Measurements from ENCODE around the gene CDK5RAP1. TPM values are rescaled to one million over a fixed set of nuclear protein-coding genes. Genes with fewer than 3 reads are reported as not detected.

Gene CDK5RAP1
- total and polyA plus RNA-seq, 3 experiments from 2014 or later: 33.5 to 46.4 (median 41.6) TPM

DNA sequence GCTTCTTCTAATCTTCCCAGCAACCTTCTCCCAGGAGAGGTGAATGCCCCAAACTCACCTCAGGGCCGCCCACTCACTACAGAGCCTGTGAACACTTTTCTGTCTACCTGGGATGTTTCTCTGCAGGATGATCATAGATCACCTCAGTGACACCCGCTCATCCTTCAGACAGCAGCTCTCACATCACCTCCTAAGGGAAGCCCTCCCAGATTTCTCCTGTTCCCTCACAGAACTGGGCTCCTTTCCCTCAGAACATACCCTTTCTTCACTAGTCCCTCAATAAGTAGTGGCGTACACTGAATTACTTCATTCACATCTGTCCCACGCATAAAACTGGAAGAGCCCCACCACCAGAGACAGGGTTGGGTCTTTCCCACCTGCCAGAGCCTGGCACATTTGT, 57.8 kb downstream of the CDK5RAP1 start:
- H3K4me3 Mint-ChIP-seq: no peak overlapping the region
- no peak for DNase-seq
- H3K9me3 Mint-ChIP-seq: no peaks in the 10 kb centered on the region
- peaks cover 0 to 4% of the 10 kb centered on the region in 2 donors for H3K27me3 Mint-ChIP-seq
- POLR2A ChIA-PET: interaction anchor here (0.7 kb wide), 1 partner anchor 26 kb away, joined by 4 read pairs; no protein-coding TSS in a partner anchor
- H3K27me3 ChIP-seq (ENCODE audit: insufficient read depth, low read length, poor library complexity, severe bottlenecking): no peaks in the 10 kb centered on the region
- peaks cover 0 to 6% (median 0%) of the 10 kb centered on the region in 3 donors for H3K36me3 Mint-ChIP-seq
- no peak overlapping the region for H3K27ac ChIP-seq (ENCODE audit: low read depth, low read length)
- no peaks in the 10 kb centered on the region for H3K4me1 ChIP-seq (ENCODE audit: insufficient read depth, low read length)
- H3K4me1 Mint-ChIP-seq: no peaks in the 10 kb centered on the region
- peak overlapping the region in 2 of 8 donors; percentile 21 to 73 for H3K27ac Mint-ChIP-seq
- no peaks in the 10 kb centered on the region for H3K36me3 ChIP-seq (ENCODE audit: insufficient read depth, low read length)
- no peak overlapping the region for H3K4me3 ChIP-seq (ENCODE audit: low read length)
- CTCF ChIA-PET: no interaction called here
- no peaks in the 10 kb centered on the region for H3K9me3 ChIP-seq (ENCODE audit: low read length)

DNA sequence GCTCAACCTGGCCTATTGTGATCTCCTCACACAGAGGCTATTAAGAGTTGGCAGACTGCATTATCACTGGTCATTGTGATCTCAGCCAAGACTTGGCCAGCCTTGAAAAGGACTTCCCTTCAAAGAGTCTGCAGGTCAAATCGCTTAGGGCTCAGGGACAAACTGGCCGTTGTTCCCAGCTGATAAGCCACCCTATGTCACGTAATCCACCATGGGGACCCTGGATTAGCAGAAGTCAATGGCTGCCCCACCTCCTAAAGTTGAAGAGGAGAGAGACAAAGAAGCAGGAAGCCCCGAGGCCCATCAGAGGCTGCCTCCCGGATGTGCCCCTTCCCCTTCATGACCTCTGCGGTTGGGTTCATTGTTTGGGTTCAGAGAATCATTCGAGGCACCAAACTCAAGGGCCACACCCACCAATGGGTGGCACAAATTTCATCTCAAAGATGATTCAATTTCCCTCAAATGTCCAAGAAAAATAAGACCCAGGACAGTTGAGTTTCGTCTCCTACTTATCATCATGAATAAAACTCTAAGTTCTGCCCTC, 61.7 kb downstream of the CDK5RAP1 start:
- Mint-ChIP-seq H3K27me3 (peaks cover 0 to 8% of the 10 kb centered on the region in 2 donors), H3K36me3 (no peaks in the 10 kb centered on the region)
- CTCF ChIA-PET: no interaction called here

DNA sequence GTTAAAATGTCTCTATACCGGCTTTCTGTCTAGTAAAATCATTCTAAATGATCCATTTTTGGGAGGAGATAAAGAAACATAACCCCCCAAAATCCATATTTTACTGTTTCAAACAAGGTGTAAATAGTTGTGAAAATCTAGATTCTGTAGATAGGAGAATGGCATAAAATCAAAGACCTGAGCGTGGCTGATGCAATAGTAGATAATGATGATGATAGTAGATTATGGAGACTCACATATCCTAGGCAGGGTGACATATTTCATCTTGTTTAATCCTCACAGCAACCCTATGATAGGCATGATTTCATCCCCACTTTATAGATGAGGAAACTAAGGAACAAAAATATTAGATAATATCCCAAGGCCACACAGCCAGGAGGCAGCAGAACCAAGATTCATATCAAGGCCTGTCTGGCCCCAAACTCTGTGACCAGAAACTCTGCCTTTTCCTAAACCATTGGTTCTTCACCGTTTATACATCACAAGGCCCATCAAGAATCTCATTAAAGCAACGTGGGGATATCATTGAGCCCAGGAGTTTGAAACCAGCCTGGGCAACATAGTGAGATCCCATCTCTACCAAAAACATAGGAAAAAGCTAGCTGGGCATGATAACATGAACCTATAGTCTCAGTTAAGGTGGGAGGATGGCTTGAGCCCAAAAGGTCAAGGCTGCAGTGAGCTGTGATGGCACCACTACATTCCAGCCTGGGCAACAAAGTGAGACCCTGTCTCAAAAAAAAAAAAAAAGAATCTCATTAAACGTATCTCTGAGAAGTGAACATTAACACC, 62.7 kb downstream of the CDK5RAP1 start:
- Histone ChIP-seq H3K4me3 (ENCODE audit: low read length) (no peak overlapping the region), H3K36me3 (ENCODE audit: insufficient read depth, low read length) (no peaks in the 10 kb centered on the region), H3K27me3 (ENCODE audit: insufficient read depth, low read length, poor library complexity, severe bottlenecking) (no peaks in the 10 kb centered on the region), H3K27ac (ENCODE audit: low read depth, low read length) (no peak overlapping the region), H3K9me3 (ENCODE audit: low read length) (no peaks in the 10 kb centered on the region), H3K4me1 (ENCODE audit: insufficient read depth, low read length) (no peaks in the 10 kb centered on the region)
- H3K36me3 Mint-ChIP-seq: no peaks in the 10 kb centered on the region
- no peak for DNase-seq
- no peaks in the 10 kb centered on the region for H3K4me1 Mint-ChIP-seq
- CTCF ChIA-PET: no interaction called here
- H3K4me3 Mint-ChIP-seq: no peak overlapping the region
- H3K27me3 Mint-ChIP-seq: peaks cover 0 to 8% of the 10 kb centered on the region in 2 donors
- POLR2A ChIA-PET: no interaction called here
- peaks cover 0 to 1% (median 0%) of the 10 kb centered on the region in 5 donors for H3K9me3 Mint-ChIP-seq
- H3K27ac Mint-ChIP-seq: no peak overlapping the region

More for the DNA sequence above, 61.7 kb downstream of the CDK5RAP1 start:
- POLR2A ChIA-PET: no interaction called here
- peak overlapping the region in 1 of 8 donors; percentile 63 for H3K27ac Mint-ChIP-seq
- no peak for DNase-seq
- H3K4me3 Mint-ChIP-seq: no peak overlapping the region
- no peaks in the 10 kb centered on the region for H3K9me3 Mint-ChIP-seq
- no peaks in the 10 kb centered on the region for H3K9me3 ChIP-seq (ENCODE audit: low read length)
- no peaks in the 10 kb centered on the region for H3K27me3 ChIP-seq (ENCODE audit: insufficient read depth, low read length, poor library complexity, severe bottlenecking)
- H3K36me3 ChIP-seq (ENCODE audit: insufficient read depth, low read length): no peaks in the 10 kb centered on the region
- H3K4me1 ChIP-seq (ENCODE audit: insufficient read depth, low read length): no peaks in the 10 kb centered on the region
- no peak overlapping the region for H3K4me3 ChIP-seq (ENCODE audit: low read length)
- H3K4me1 Mint-ChIP-seq: no peaks in the 10 kb centered on the region
- no peak overlapping the region for H3K27ac ChIP-seq (ENCODE audit: low read depth, low read length)

DNA sequence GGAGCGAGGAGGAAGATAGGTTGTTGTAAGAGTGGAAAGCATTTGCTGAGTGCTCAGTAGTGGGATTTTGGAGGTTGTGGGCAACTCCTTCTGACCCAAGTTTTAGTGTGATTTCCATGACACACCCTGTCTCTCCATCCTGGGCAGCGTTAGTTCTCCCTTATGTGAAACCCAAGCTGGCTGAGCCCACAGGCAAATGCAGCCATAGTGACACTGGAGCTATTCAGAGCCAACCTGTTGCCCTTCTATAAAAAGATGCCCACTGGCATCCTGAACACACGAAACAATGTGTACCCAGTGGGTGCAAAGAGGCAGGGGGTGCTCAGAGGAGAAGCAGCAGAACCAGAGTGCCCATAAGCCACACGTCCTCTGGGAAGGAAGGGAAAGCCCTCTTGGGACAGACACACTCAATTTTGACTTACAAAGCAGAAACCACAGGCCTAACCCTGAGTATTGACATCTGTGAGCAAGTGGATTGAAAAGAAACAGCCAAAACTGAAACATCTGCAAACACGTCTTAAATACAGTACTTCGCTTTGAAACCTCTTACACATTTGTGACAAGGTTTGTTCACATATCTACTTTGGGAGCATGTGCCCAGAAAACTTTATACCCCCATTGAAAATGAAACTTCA, 63.7 kb downstream of the CDK5RAP1 start:
- Histone ChIP-seq H3K9me3 (ENCODE audit: low read length) (no peaks in the 10 kb centered on the region), H3K27me3 (ENCODE audit: insufficient read depth, low read length, poor library complexity, severe bottlenecking) (no peaks in the 10 kb centered on the region), H3K4me3 (ENCODE audit: low read length) (no peak overlapping the region), H3K27ac (ENCODE audit: low read depth, low read length) (no peak overlapping the region), H3K4me1 (ENCODE audit: insufficient read depth, low read length) (no peaks in the 10 kb centered on the region), H3K36me3 (ENCODE audit: insufficient read depth, low read length) (no peaks in the 10 kb centered on the region)
- ChIA-PET CTCF (no interaction called here), POLR2A (no interaction called here)
- H3K9me3 Mint-ChIP-seq: peaks cover 0 to 1% (median 0%) of the 10 kb centered on the region in 5 donors
- peaks cover 0 to 8% of the 10 kb centered on the region in 2 donors for H3K27me3 Mint-ChIP-seq
- H3K36me3 Mint-ChIP-seq: no peaks in the 10 kb centered on the region
- H3K4me3 Mint-ChIP-seq: no peak overlapping the region
- no peak for DNase-seq
- H3K4me1 Mint-ChIP-seq: peaks cover 0 to under 1% (median 0%) of the 10 kb centered on the region in 3 donors
- peak overlapping the region in 1 of 8 donors; percentile 47 for H3K27ac Mint-ChIP-seq

DNA sequence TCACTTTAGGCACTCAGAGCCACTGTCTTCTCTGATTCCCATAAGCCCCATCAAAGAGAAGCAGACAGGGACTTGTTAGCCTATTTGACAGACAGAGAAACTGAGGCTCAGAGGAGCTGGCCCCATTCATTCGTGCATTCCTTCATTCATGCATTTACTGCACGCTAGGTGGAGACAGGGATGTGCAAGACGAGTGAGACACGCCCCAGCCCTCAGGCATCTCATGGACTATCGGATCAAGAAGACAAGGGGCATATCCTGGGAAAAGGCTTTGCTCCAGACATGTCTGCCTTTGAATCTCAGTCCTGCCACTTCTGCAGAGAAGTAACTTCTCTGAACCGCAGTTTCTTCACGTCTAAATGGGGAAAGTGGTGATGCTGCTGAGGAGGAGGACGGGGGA, 64.2 kb downstream of the CDK5RAP1 start:
- Mint-ChIP-seq H3K9me3 (peaks cover 0 to 1% (median 0%) of the 10 kb centered on the region in 5 donors), H3K27me3 (peaks cover 0 to 8% of the 10 kb centered on the region in 2 donors), H3K36me3 (no peaks in the 10 kb centered on the region), H3K4me3 (no peak overlapping the region), H3K27ac (no peak overlapping the region), H3K4me1 (peaks cover 0 to 2% (median 0%) of the 10 kb centered on the region in 3 donors)
- DNase-seq: no peak
- no peaks in the 10 kb centered on the region for H3K4me1 ChIP-seq (ENCODE audit: insufficient read depth, low read length)
- H3K36me3 ChIP-seq (ENCODE audit: insufficient read depth, low read length): no peaks in the 10 kb centered on the region
- ChIA-PET CTCF (no interaction called here), POLR2A (no interaction called here)
- no peaks in the 10 kb centered on the region for H3K27me3 ChIP-seq (ENCODE audit: insufficient read depth, low read length, poor library complexity, severe bottlenecking)
- H3K27ac ChIP-seq (ENCODE audit: low read depth, low read length): no peak overlapping the region
- no peaks in the 10 kb centered on the region for H3K9me3 ChIP-seq (ENCODE audit: low read length)
- no peak overlapping the region for H3K4me3 ChIP-seq (ENCODE audit: low read length)

DNA sequence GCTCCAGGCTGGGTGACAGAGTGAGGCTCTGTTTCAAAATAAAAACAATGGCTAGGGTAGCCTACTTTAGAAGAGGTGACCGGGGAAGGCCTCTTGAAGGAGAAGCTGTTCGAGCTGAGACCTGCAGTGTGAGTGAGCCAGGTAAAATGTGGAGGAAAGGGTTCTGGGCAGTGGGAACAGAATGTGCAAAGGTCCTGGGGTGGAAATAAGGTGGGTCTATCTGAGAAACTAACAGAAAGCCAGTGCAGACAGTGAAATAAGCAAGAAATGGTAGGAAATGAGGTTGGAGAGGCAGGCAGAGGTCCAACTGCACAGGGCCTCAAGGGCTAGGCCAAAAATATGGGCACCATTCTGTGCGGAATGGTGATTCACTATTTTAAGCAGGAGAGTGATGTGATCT, 64.9 kb downstream of the CDK5RAP1 start:
- CTCF ChIA-PET: no interaction called here
- peak overlapping the region in 1 of 7 donors; percentile 44 for H3K4me3 Mint-ChIP-seq

DNA sequence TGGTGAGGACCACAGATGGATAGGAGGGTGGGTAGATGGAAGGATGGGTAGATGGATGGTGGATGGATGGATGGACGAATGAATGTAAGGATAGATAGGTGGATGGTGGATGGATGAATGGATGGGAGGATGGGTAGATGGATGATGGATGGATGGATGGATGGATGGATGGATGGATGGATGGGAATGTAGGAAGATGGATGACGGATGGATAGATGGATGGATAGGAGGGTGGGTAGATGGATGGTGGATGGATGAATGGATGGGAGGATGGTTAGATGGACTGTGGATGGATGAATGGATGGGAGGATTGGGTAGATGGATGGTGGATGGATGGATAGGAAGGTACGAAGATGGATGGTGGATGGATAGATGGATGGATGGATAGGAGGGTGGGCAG, 67.2 kb downstream of the CDK5RAP1 start:
- CTCF ChIA-PET: no interaction called here
- POLR2A ChIA-PET: no interaction called here
- no peak for DNase-seq
- no peak overlapping the region for H3K4me3 Mint-ChIP-seq
- H3K36me3 Mint-ChIP-seq: no peaks in the 10 kb centered on the region
- peak overlapping the region in 2 of 8 donors; percentile 56 to 76 for H3K27ac Mint-ChIP-seq
- H3K36me3 ChIP-seq (ENCODE audit: insufficient read depth, low read length): no peaks in the 10 kb centered on the region
- peaks cover 0 to 2% (median 0%) of the 10 kb centered on the region in 3 donors for H3K4me1 Mint-ChIP-seq
- no peaks in the 10 kb centered on the region for H3K27me3 ChIP-seq (ENCODE audit: insufficient read depth, low read length, poor library complexity, severe bottlenecking)
- H3K27ac ChIP-seq (ENCODE audit: low read depth, low read length): no peak overlapping the region
- H3K9me3 Mint-ChIP-seq: peaks cover 0 to 1% (median 0%) of the 10 kb centered on the region in 5 donors
- H3K27me3 Mint-ChIP-seq: peaks cover 3 to 7% of the 10 kb centered on the region in 2 donors
- no peaks in the 10 kb centered on the region for H3K4me1 ChIP-seq (ENCODE audit: insufficient read depth, low read length)
- no peak overlapping the region for H3K4me3 ChIP-seq (ENCODE audit: low read length)
- no peaks in the 10 kb centered on the region for H3K9me3 ChIP-seq (ENCODE audit: low read length)

More for the DNA sequence above, 64.9 kb downstream of the CDK5RAP1 start:
- H3K27me3 Mint-ChIP-seq: peaks cover 0 to 8% of the 10 kb centered on the region in 2 donors
- Histone ChIP-seq H3K36me3 (ENCODE audit: insufficient read depth, low read length) (no peaks in the 10 kb centered on the region), H3K27ac (ENCODE audit: low read depth, low read length) (no peak overlapping the region), H3K4me3 (ENCODE audit: low read length) (no peak overlapping the region), H3K27me3 (ENCODE audit: insufficient read depth, low read length, poor library complexity, severe bottlenecking) (no peaks in the 10 kb centered on the region), H3K9me3 (ENCODE audit: low read length) (no peaks in the 10 kb centered on the region), H3K4me1 (ENCODE audit: insufficient read depth, low read length) (no peaks in the 10 kb centered on the region)
- POLR2A ChIA-PET: no interaction called here
- no peak overlapping the region for H3K27ac Mint-ChIP-seq
- H3K9me3 Mint-ChIP-seq: peaks cover 0 to 1% (median 0%) of the 10 kb centered on the region in 5 donors
- no peak for DNase-seq
- H3K4me1 Mint-ChIP-seq: peaks cover 0 to 2% (median 0%) of the 10 kb centered on the region in 3 donors
- no peaks in the 10 kb centered on the region for H3K36me3 Mint-ChIP-seq

DNA sequence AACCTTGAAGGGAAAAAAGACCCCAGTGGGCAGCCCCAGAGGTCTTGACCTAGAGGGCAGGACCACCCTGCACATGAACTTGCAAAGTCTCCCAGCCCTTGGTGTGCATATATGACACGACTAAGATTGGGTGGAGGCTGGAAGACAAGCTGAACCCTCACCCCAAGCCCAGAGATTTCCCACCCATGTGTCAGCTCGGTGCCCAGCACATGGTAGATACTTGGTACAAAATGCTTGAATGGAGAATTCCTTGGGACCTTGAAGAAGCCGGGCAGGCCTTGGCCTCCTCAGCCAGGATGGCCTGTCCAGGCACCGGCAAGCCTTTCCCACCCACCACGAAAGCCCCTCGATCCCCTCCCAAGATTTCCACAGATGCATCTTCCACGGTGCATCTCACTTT, 67.7 kb downstream of the CDK5RAP1 start:
- CTCF ChIA-PET: no interaction called here
- H3K9me3 ChIP-seq (ENCODE audit: low read length): no peaks in the 10 kb centered on the region
- Mint-ChIP-seq H3K4me1 (peaks cover 0 to 2% (median 0%) of the 10 kb centered on the region in 3 donors), H3K9me3 (peaks cover 0 to 1% (median 0%) of the 10 kb centered on the region in 5 donors), H3K27ac (no peak overlapping the region), H3K27me3 (peaks cover 3 to 12% of the 10 kb centered on the region in 2 donors), H3K4me3 (no peak overlapping the region), H3K36me3 (no peaks in the 10 kb centered on the region)
- DNase-seq: no peak
- H3K27me3 ChIP-seq (ENCODE audit: insufficient read depth, low read length, poor library complexity, severe bottlenecking): no peaks in the 10 kb centered on the region
- H3K36me3 ChIP-seq (ENCODE audit: insufficient read depth, low read length): no peaks in the 10 kb centered on the region
- no peak overlapping the region for H3K27ac ChIP-seq (ENCODE audit: low read depth, low read length)
- H3K4me3 ChIP-seq (ENCODE audit: low read length): no peak overlapping the region
- POLR2A ChIA-PET: no interaction called here
- no peaks in the 10 kb centered on the region for H3K4me1 ChIP-seq (ENCODE audit: insufficient read depth, low read length)
